Natural killer cell (primary cell): ENCODE measurements around the gene TMC1. TPM values are rescaled to one million over a fixed set of nuclear protein-coding genes. Genes with fewer than 3 reads are reported as not detected.
"Not testable (repeated sequence)": the region's sequence is repeated elsewhere in the genome, so short reads cannot be mapped to it uniquely, and the experiment has no call there.

ENCODE experiments used
- ATAC-seq, 3 donors: fragments of 150-1000 bp in 2 of 3; fragments of 200-7000 bp in 1 of 3; cut with Tn5 transposase; 1 replicate in 1 of 3; 2 replicates in 2 of 3; pipeline ENCODE4 v1.10.0; 2021; ENCODE audit warnings: mild to moderate bottlenecking in 2 of 3, moderate library complexity in 2 of 3
- DNase-seq, 2 donors: peaks; one replicate each; pipeline versions ENCODE4 v3.0.0 to v3.0.0-alpha.2; 2013 to 2021; ENCODE audit warnings: mixed read lengths in 1 of 2
- H3K27ac ChIP-seq: one replicate; pipeline ENCODE4 v1.5.1; 2013; ENCODE audit warnings: mild to moderate bottlenecking, low read length
- H3K27me3 ChIP-seq: one replicate; pipeline ENCODE4 v1.6.1; 2013; ENCODE audit warnings: low read length; ENCODE audit not compliant: control insufficient read depth, insufficient read depth
- H3K36me3 ChIP-seq: one replicate; pipeline ENCODE4 v1.6.1; 2013; ENCODE audit warnings: low read length; ENCODE audit not compliant: control insufficient read depth, insufficient read depth
- H3K4me1 ChIP-seq: one replicate; pipeline ENCODE4 v1.6.1; 2013; ENCODE audit warnings: low read length; ENCODE audit not compliant: control insufficient read depth, insufficient read depth
- H3K4me3 ChIP-seq: one replicate; pipeline ENCODE4 v1.5.1; 2013; ENCODE audit warnings: low read length
- H3K9me3 ChIP-seq: one replicate; pipeline ENCODE4 v1.6.1; 2013; ENCODE audit warnings: low read length; ENCODE audit not compliant: control insufficient read depth, insufficient read depth
- H3K27ac Mint-ChIP-seq, 2 donors: one replicate each; pipeline ENCODE4 v1.8.0; 2022; ENCODE audit warnings: mild to moderate bottlenecking in 2 of 2, mixed read lengths in 2 of 2, moderate library complexity in 1 of 2
- H3K27me3 Mint-ChIP-seq, 2 donors: one replicate each; pipeline ENCODE4 v1.8.0; 2022; ENCODE audit warnings: low read depth in 2 of 2, mixed read lengths in 2 of 2
- H3K36me3 Mint-ChIP-seq: one replicate; pipeline ENCODE4 v1.8.0; 2022; ENCODE audit warnings: mixed read lengths
- H3K4me1 Mint-ChIP-seq, 2 donors: one replicate each; pipeline ENCODE4 v1.8.0; 2022; ENCODE audit warnings: mixed read lengths in 2 of 2
- H3K4me3 Mint-ChIP-seq: one replicate; pipeline ENCODE4 v1.8.0; 2022; ENCODE audit warnings: mild to moderate bottlenecking, moderate library complexity, mixed read lengths
- H3K9me3 Mint-ChIP-seq, 2 donors: one replicate each; pipeline ENCODE4 v1.8.0; 2022; ENCODE audit warnings: mixed read lengths in 2 of 2
- WGBS: methylation state at CpG from one replicate; pipeline ENCODE4 v1.1.7; 2013; ENCODE audit warnings: missing lambda C conversion rate; ENCODE audit not compliant: insufficient coverage; 5-methylcytosine and 5-hydroxymethylcytosine counted together
- intact Hi-C: fragments of 100-400 bp; cut with micrococcal nuclease; formaldehyde crosslinking; loops from one replicate; pipeline ENCODE4 v1.14.2; 2022
- total RNA-seq, 4 donors: library from RNA; stranded (reverse); fragments of 120-200 nt in 1 of 4; gene quantifications; one replicate each; pipeline versions ENCODE4 v1.2.3 to v1.2.4, GENCODE V29; 2013 to 2022
- TF ChIP-seq, protein P1 (sequence below): fragments of 200-600 bp; IDR thresholded peaks from one replicate; pipeline ENCODE4 v1.8.0; 2022; ENCODE audit warnings: antibody characterized with exemption

Gene TMC1
- total RNA-seq, 3 donors from 2014 or later (not counting 1 experiment from before 2014, with no cell fraction given) = not detected

DNA sequence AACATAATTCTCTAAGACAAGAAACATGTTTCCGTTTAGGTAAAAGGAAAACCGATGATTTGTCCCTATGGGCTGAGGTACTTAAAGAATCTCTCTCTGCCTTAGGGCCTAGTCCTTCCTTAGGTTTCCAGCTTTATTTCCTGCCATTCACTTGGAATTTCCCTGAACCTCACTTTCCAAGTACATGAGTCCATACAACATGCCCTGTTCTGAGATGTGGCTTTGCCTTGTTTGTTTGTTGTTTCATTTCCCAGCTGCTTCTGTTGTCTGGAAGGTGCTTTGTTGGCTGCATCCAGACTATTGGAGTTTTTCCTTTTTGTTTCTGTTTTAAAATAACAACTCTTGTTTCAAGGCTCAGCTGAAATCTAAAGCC lies 336.2 kb downstream of the TMC1 start:
- Histone ChIP-seq H3K4me1 (no peaks in the 10 kb centered on the region), H3K4me3 (no peak overlapping the region), H3K36me3 (no peaks in the 10 kb centered on the region), H3K27ac (no peak overlapping the region), H3K27me3 (no peaks in the 10 kb centered on the region), H3K9me3 (no peaks in the 10 kb centered on the region)
- no peaks in the 10 kb centered on the region for H3K4me1 Mint-ChIP-seq
- TF ChIP-seq, protein P1, sequence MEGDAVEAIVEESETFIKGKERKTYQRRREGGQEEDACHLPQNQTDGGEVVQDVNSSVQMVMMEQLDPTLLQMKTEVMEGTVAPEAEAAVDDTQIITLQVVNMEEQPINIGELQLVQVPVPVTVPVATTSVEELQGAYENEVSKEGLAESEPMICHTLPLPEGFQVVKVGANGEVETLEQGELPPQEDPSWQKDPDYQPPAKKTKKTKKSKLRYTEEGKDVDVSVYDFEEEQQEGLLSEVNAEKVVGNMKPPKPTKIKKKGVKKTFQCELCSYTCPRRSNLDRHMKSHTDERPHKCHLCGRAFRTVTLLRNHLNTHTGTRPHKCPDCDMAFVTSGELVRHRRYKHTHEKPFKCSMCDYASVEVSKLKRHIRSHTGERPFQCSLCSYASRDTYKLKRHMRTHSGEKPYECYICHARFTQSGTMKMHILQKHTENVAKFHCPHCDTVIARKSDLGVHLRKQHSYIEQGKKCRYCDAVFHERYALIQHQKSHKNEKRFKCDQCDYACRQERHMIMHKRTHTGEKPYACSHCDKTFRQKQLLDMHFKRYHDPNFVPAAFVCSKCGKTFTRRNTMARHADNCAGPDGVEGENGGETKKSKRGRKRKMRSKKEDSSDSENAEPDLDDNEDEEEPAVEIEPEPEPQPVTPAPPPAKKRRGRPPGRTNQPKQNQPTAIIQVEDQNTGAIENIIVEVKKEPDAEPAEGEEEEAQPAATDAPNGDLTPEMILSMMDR = no peak
- H3K27me3 Mint-ChIP-seq = peaks cover 0 to 2% of the 10 kb centered on the region in 2 donors
- no peaks in the 10 kb centered on the region for H3K9me3 Mint-ChIP-seq
- intact Hi-C loops = loop anchor here (1.0 kb wide), 1 partner anchor 225 kb away; no protein-coding TSS in a partner anchor
- H3K27ac Mint-ChIP-seq = no peak overlapping the region
- no peaks in the 10 kb centered on the region for H3K36me3 Mint-ChIP-seq
- DNase-seq (no peak), ATAC-seq (no peak)
- no peak overlapping the region for H3K4me3 Mint-ChIP-seq
- WGBS = 97% methylated on average over 2 of the region's 2 CpGs

DNA sequence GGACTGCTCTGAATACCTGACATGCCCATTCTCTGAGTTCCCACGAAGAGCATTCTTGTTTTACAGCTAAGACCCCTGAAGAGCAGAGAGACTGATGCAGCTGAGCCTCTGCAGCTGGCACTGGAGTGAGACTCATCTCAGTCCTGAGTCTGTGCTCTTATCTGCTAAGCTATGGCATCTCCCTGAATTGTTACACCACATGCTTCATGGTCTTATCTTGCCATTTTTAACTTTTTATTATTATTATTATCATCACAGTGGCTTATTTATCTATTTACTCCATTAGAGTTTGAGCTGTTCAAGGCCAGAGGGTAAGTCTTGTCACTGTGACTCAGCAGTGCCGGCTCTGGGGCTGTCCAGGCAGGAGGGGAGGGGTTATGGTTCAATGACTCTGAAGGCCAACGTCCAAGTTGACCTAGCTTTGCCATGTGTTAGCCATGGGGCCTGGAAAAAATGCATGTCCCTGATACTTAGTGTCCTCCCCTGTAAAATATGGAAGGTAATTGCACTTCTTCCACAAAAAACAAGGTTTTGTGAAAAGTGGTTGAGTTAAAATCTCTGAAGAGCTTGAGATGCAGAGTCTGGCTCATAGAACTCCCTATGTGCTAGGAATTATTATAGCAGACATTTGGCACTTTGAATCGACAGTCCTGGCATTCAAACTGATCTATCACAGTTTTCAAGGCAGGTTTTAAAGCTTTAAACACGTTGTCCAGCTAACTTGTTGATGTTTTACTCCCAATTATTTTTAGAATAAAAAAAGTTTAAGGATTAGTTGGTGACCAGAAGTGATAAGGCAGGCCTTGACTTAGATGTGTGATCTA lies 336.9 kb downstream of the TMC1 start:
- H3K4me1 ChIP-seq = no peaks in the 10 kb centered on the region
- intact Hi-C loops = no loop called here
- peaks cover 0 to 9% of the 10 kb centered on the region in 2 donors for H3K27me3 Mint-ChIP-seq

DNA sequence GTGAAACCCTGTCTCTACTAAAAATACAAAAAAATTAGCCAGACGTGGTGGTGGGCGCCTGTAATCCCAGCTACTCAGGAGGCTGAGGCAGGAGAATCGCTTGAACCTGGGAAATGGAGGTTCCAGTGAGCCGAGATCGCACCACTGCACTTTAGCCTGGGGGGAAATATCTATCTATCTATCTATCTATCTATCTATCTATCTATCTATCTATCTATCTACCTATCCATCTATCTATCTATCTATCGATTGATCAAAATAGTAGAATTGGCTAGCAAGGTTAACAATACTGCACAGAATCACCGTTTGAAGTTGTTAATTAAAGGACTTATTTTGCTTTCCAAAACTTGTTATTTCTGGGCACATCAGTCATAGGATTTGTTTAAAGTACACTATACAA lies 341.4 kb downstream of the TMC1 start:
- H3K4me3 ChIP-seq = not testable (repeated sequence)

More for the DNA sequence above, 336.9 kb downstream of the TMC1 start:
- Histone ChIP-seq H3K4me3 (no peak overlapping the region), H3K9me3 (no peaks in the 10 kb centered on the region), H3K27me3 (no peaks in the 10 kb centered on the region), H3K27ac (no peak overlapping the region), H3K36me3 (no peaks in the 10 kb centered on the region)
- 36% methylated on average over 4 of the region's 5 CpGs for WGBS
- no peaks in the 10 kb centered on the region for H3K36me3 Mint-ChIP-seq
- ATAC-seq (no peak), DNase-seq (no peak)
- H3K27ac Mint-ChIP-seq = no peak overlapping the region
- H3K4me1 Mint-ChIP-seq = no peaks in the 10 kb centered on the region
- TF ChIP-seq, protein P1 = no peak
- H3K9me3 Mint-ChIP-seq = no peaks in the 10 kb centered on the region
- H3K4me3 Mint-ChIP-seq = no peak overlapping the region

DNA sequence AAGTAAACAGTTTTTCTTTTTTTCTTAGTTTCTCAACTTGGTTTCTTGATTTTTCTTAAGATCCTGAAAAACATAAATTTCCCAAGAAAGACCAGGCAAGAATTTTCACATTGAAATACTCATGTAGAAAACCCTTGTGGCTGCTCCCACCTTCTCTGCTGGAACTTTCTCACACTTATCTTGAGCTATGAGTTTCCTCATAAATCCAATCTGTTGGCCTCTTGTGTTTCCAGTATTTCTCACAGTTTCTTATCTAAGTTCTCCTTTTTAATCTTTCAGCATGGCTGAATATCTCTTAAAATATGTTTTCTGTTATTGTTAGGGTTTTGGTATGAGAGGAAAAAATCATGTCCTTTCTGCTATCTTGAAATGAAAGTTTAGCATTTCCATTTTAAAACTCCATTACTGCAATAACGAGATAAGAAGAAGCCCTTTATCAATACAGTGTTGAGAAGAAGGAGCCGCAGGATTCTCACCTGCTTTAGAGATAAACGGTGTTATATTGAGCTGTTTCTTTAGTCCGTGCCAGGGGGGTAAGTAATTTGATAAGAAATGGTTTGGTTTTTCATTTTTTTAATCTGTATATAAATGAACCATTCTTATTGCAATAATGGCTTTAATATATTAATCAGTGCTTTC lies 342.2 kb downstream of the TMC1 start:
- no peaks in the 10 kb centered on the region for H3K9me3 ChIP-seq
- H3K36me3 Mint-ChIP-seq = no peaks in the 10 kb centered on the region
- ATAC-seq (no peak), DNase-seq (no peak)
- TF ChIP-seq, protein P1 = no peak
- no peaks in the 10 kb centered on the region for H3K36me3 ChIP-seq
- no peaks in the 10 kb centered on the region for H3K9me3 Mint-ChIP-seq
- no peak overlapping the region for H3K27ac Mint-ChIP-seq
- no peak overlapping the region for H3K4me3 ChIP-seq
- no peak overlapping the region for H3K27ac ChIP-seq
- H3K27me3 Mint-ChIP-seq = peaks cover 3 to 34% of the 10 kb centered on the region in 2 donors
- intact Hi-C loops = no loop called here
- H3K27me3 ChIP-seq = no peaks in the 10 kb centered on the region
- no peak overlapping the region for H3K4me3 Mint-ChIP-seq
- H3K4me1 Mint-ChIP-seq = no peaks in the 10 kb centered on the region
- no peaks in the 10 kb centered on the region for H3K4me1 ChIP-seq
- 56% methylated on average over 2 of the region's 4 CpGs for WGBS

More for the DNA sequence above, 341.4 kb downstream of the TMC1 start:
- peaks cover 3 to 29% of the 10 kb centered on the region in 2 donors for H3K27me3 Mint-ChIP-seq
- ATAC-seq, H3K4me3 Mint-ChIP-seq, H3K27ac ChIP-seq, H3K27ac Mint-ChIP-seq, H3K4me1 Mint-ChIP-seq, H3K4me1 ChIP-seq, H3K9me3 Mint-ChIP-seq, H3K36me3 Mint-ChIP-seq, intact Hi-C loops, H3K27me3 ChIP-seq, H3K36me3 ChIP-seq, H3K9me3 ChIP-seq, DNase-seq: not testable (repeated sequence)
- 94% methylated on average over 5 of the region's 7 CpGs for WGBS
